Glomerular visceral epithelial cell (primary cell): Measurements from ENCODE around the gene TNFSF18.
"Not testable (repeated sequence)": the region's sequence is repeated elsewhere in the genome, so short reads cannot be mapped to it uniquely, and the experiment has no call there.

ENCODE experiments used
- DNase-seq: peaks from one replicate; pipeline ENCODE4 v3.0.0-alpha.2; 2016; ENCODE audit errors: extremely low spot score

Gene TNFSF18, protein sequence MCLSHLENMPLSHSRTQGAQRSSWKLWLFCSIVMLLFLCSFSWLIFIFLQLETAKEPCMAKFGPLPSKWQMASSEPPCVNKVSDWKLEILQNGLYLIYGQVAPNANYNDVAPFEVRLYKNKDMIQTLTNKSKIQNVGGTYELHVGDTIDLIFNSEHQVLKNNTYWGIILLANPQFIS

DNA sequence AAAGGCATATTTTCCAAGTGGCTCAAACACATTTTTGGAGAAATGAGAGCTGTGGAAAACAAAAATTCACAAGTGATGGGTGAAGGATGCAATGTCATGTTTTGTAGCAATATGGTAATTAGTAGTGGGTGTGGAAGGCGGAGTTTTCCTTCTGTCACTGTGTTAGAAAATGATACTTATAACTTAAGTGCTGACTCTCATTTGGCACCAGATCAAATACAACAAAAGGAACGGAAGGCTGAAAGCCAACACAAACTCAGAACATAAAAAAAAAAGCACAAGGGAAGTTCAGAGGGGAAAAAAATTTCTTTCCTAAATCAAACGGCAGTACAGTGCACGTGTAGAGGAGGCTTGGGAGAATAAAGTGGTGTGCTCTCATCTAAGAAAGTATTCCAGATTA, at the start of gene TNFSF18:
Gene TNFSF18, minus strand, starts transcription at position 77 of the 400 bp plus-strand sequence. Its CDS starts 45 bp downstream, at position 32.
- DNase-seq: no peak

DNA sequence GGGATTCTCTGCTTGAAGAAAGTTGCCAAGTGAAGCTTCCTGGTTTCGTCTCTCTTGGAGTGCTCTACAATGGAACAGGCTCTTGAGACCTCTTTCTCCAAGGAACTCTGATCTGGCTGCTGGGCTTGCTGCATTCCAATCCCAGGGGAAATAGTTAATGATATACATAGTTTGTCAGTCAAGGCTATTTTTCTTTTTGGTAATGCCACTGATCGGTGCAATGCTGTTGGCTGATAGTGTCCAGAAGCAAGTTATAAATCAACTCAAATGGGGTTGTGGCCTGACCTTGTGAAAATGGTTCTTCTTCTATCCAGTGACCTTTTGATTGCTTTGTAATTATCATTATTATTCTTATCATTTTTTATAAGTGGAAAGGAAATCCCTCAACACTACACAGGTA, 48.4 kb upstream of the TNFSF18 start:
- peak; percentile 60 for DNase-seq

DNA sequence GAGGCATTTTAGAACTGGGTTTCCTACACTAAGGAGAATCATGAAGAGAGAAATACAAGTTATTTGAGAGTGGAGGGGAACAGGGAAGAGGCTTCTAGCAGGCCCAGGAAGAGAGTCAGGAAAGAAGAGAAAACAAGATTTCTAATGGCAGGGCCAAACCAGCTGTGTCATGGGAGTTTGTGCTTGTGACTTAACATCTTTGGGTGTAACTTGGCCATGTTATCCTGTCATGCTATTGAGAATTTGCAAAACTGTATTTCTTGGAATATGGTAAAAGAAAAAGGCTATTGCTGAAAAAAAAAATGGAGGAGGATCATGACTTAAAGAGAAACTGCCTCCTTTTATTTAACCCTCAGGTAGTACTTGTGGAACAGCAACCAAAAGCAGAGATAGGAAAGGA, 47.4 kb upstream of the TNFSF18 start:
- DNase-seq: no peak

DNA sequence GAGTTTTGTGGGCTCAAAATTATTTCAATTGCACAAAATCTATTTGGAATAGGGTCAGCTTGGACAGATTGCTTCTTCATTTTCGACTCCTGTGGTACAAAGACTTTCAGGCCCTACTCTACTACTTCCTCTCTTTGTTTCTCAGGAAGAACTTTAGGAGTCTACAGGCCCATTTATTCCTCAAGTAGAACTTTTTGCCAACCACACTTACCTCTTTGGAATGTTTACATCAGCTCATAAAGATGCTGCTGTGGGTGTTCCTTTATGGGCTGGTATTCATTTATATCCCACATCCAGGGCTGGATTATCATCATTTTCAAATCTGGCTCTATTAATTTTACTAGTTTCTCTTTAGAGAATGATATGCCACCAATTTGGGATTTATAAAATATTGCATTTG, 46.3 kb upstream of the TNFSF18 start:
- peak; percentile 34 for DNase-seq

DNA sequence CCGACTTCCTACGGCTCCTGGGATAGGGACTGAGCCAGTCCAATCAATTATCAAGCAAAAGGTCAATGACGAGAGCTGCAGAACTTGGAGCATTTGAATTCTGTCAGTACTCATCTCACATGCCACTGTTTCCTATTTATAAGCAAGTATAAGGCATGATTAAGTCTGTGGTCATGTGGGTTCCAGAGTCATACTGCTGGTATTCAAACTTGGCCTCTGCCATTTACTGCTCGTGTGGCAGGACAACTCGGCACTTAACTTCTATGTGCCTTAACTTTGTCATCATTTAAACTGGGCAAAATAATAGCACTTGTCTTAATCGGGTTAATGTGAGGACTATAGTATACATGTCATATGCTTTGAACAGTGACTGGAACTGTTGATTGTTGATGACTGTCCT, 44.9 kb upstream of the TNFSF18 start:
- peak; percentile 68 for DNase-seq

DNA sequence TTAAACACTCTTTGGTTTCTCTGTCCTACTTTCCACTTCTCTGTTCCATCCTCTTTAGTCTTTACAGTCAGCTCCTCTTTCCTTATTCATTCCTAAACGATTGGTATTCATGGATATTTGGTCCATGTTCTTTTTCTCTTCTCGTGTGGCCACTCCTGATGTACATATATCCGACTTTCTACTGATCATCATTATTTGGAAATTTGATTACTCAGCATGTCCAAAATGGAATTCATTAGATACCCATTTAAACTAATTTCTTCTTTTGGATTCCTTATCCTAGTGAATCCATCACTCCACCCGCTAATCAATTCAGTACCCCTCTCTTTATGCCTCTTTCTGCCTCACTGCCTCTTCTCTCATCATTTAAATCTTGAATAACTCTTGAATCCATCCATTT, 43.8 kb upstream of the TNFSF18 start:
- no peak for DNase-seq

DNA sequence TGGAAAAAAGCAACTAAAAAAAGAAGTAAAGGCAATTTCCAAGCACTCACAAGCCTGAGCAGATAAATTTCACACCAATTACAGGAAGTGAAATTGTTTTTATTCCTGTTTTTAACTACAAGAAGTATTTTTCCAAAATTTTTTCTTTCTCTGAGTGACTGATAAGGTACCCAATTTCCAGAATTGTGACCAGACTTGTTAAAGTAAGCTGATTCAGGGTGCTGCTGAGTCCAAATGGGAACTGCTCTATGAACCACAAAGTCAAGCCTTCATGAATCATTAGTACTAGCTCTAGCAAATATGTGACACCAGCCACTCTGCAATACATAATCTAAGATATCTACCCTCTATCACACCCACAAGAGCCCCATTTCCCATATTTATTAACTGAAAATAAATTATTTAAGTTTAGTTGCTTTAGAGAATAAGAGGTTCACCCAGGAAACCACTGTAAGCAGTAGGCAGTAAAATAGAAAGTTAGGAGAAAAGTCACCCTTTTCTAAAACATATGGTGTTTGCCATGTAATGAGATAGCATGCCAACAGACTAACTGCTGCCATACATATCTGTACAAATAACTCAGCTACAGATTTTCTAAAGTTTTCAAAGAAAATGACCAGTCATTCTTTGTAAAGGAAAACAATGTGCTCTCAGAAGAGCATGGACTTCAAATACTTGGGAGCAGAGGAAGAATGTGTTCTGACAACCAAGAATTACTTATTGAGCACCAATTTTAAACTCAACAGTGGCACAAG, 43.1 kb upstream of the TNFSF18 start:
- no peak for DNase-seq

DNA sequence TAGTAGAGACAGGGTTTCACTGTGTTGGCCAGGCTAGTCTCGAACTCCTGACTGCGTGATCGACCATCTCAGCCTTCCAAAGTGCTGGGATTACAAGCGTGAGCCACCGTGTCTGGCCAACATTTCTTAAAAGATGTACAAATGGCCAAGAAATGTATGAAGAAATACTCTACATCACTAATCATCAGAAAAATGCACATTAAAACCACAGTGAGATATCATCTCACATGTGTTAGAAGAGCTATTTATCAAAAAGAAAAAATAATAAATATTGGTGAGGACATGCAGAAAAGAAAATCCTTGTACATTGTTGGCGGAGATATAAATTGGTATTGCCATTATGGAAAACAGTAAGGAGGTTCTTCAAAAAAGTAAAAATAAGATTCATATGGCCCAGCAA, 33.6 kb upstream of the TNFSF18 start:
- DNase-seq: no peak

DNA sequence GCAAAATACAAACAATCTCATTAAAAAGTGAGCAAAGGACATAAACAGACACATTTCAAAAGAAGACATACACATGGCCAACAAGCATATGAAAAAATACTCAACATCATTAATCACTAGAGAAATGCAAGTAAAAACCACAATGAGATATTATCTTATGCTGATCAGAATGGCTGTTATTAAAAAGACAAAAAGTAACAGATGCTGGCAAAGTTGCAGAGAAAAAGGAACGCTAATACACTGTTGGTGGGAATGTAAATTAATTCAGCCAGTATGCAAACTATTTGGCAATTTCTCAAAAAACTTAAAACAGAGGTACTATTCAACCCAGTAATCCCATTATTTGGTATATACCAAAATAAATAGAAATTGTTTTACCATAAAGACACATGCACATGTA, 32.2 kb upstream of the TNFSF18 start:
- no peak for DNase-seq

DNA sequence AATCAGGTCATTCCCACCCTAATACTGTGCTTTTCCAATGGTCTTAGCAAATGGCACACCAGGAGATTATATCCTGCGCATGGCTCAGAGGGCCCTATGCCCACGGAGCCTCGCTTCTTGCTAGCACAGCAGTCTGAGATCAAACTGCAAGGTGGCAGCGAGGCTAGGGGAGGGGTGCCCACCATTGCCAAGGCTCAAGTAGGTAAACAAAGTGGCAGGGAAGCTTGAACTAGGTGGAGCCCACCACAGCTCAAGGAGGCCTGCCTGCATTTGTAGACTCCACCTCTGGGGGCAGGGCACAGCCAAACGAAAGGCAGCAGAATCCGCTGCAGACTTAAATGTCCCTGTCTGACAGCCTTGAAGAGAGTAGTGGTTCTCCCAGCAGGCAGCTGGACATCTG, 23.5 kb upstream of the TNFSF18 start:
- not testable (repeated sequence) for DNase-seq

DNA sequence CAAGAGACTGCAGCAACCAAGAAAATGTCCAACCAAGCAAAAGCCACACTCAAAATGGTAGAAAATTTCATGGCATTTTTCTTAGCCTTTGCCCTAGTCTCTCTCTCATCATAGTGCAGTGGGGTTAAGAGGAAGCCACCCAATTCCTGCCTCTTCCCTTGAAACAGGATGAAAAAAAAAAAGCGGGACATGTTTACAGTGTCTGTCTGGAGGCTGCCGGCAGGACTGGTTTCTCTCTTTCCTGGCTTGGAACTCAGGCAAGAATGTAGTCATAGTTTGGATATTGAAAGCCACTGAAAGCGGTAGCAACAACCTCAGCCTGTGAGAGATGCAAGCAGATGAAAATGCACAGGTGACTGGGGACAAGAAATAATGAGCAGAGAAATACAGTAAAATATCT, 13.3 kb upstream of the TNFSF18 start:
- no peak for DNase-seq

DNA sequence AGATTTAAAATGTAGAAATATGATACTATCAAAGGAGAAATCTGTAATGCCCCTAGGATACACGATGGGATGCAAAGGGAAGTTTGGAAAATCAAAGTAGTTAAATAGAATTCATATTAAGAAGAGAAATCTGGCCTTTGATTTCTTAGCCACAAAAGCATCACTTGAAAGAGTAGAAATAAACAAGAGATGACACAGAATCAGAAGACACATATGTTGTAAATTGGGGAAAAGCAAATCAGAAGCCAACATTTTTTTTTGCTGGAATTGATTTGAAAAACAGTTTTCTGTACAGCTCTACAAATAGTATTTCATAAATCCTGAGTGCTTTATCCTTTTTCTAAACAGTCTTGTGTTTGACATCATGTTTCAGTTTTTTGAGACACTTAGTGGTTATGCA, 12.4 kb upstream of the TNFSF18 start:
- DNase-seq: no peak

DNA sequence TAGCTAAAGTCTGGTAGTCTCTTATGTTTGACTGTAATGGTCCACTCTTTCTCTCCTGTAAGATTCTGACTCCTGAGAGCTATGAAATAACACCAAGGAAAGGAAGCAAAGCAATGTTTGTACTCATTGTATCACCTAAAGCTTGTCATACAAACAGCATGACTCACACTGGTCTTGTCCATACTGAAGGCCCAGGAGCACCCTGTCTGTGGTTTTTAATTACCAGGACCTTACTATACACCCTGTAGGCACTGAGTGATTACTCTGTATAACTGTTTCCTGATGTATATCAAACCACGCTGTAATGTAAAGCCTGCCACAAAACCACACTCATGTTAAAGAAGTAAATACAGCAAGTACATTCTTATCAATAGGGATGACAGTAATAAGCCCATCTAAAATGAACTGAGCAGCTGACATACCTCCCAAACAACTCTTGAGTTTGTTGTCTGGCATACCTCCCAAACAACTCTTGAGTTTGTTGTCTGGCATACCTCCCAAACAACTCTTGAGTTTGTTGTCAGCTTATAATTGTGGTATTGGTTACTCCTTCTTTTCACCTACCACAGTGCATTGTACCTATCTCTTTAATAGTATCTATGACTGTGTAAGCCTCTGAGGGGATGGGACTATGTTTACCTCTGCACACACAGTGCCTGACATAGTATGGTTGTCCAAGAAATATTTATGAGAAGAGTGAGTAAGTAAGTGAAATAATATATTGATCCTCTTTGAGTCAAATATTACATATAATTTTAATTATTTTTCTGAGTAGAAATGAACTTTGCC, 11.6 kb upstream of the TNFSF18 start:
- peak; percentile 55 for DNase-seq

DNA sequence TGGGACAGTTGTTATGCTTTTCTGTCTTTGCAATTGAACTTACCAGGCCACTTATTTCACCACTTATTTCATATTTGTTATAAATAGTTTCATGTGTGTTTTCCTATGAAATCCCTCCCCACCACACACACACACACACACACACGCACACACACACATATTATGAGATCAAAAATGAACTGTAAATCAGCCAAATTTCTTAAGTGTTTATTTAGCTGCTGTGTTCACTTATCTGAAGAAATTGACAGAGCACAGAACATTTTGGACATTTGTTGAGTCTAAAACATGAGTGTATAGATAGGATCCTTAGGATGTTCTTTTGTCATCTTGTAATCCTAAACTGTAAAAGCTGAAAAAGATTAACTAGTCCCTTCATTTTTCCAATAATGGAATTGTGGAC, 7.8 kb upstream of the TNFSF18 start:
- DNase-seq: no peak

DNA sequence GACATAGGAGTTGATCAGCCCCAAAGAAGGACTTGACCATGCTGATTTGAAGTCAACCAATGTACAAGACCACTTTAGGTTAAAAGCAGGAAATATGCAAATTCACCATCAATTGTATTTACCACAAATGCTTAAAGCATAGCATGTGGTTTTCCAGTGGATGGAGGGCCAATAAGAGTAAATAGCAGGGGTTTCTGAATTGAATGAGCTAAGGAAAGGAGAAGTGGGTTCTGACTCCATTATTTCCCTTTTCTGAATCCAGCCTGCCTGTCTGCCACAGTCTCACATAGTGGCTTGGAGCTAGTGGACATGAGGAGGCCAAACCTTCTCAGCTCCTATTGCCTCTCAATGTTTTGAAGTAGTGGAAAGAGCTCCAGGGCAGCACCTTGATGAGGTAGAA, 7.2 kb upstream of the TNFSF18 start:
- no peak for DNase-seq

DNA sequence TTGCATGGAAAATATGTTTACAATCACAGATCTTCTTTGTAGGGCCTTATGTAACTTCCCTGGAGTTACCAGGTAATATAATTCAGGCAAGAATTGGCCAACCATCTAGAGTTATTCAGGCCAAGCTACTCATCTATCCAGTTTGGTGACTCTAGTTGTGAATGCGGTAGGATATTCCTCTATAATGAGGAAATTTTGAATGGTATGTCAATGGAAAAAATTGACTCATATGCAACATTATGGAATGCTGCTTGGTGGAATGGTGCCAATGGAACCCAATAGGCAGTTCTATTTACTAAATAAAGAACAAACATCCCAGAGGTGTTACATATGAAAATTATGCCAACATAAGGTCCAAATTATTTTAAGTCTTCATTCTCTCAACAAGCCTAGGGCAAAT, 5.6 kb upstream of the TNFSF18 start:
- DNase-seq: no peak

DNA sequence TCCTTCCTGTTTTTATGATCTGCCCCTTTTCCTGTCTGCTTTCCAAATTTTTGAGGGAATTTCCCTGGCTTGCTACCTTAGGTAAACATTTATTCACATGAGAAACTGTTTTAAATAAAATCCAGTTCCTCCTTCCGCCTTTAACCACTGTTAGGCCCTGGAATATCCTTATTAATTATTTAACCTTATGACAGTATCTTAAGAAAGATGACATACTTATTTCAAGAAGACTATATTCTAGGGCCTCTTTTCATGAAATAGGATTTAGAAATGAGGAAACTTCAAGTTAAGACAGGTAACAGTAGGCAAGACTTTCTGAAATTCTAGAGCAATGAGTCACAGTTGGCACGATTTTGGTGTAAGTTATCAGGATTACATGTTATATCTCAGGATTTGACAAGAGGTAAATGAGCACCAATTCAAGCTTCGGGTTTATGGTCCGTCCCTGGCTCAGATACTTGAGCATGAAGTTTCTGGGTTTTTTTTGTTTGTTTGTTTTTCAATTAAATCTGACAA, 2.0 kb upstream of the TNFSF18 start:
- DNase-seq: peak; percentile 46

DNA sequence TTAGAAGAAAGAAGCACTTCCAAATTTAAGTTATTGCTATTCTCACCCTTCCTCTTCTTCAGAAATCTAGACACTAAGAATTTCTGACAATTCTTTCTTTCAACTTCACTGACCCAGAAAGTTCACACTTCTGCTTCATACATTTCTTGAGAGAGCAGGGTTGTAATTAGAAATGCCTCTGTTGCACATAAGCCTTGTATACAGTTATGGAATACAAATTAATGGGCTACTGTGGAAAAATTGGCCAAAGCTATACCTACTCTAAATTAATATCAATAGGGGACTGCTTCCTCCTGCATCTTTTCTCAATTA, 1.5 kb downstream of the TNFSF18 start:
- DNase-seq: no peak

DNA sequence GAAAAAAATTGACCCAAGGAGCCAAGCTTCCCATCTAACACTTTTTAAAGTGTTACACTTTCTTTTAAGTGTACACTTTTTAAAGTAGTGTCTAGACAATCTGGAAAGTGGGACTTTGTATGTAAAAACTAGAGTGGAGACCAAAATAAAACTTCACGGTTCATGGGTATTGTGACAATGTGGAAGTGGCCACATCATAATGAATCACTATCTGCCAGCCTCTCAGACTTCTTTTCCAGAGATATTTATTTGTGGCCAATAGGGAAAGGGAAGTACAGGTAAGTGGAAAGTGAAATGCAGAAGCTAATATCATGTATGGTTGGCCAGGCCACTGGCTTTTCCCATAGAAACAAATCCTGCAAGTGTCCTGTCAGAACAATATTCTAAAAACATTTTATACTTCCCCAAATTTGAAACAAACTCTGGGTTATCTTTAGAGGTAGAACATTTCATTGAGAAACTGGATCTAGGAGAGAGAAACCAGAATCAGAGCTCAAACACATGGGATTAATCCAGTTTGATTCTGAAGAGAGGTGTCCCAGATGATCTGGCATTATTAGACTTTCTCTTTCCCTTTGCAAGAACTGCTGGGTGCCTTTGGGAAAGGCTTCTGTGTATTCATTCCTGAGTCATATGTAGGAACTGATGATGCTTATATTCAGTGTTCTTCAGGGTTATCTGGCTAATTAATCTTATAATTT, 2.0 kb downstream of the TNFSF18 start:
- DNase-seq: no peak

DNA sequence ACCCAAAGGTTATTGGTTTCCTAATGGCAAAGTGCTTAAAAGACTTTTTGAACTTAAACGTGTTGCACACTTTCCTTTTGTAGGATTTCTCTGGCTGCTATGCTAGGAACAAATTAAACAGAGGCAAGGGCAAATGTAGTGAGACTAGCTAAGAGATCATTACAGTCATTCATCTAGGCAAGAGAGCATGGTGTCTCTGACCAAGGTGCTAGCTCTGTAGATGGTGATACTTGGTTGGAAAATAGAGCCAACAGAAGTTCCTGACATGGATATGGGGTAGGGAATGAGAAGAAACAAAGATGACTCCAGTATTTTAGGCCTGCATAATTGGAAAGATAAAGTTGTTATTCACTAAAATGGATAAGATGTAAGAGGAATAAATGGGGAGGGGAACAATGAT, 6.1 kb downstream of the TNFSF18 start:
- DNase-seq: no peak

DNA sequence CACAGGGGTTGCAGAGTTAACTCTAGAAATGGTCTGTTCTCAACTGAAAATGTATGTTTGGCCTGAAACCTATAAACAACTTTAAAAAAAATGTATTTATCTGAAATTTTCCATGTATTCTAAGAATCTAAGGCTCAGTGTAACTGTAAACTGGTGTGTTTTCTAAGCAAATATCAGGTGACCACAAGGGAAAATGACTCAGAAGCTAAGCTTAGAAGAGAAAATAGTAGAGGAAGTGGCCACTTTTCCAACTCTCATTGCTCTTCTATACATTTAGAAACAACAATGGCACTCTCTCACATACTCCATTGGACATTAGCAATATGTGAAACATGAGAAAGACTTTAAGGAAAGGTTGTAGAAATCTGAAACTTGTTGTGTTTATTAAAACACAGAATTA, 7.5 kb downstream of the TNFSF18 start:
- DNase-seq: peak; percentile 26

DNA sequence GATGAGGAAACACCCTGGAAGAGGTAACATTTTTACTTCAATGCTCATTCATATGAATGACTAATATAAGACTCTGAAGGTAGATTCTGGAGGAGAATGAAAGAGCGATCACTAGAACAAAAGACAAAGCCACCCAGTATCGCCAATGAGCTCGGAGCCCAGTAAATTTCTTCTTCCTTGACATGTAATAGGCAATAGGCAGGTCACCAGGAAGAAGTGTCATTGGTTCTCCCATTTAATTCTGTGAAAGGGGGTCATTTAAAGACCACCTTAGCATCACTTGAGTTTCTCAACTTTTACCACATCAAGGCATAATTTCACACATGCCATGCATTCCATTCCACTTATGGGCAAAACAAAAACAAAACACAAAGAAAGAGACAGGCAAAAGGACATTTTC, 7.9 kb downstream of the TNFSF18 start:
- no peak for DNase-seq
